ENCODE results near the gene CERS6.

CERS6 gene

DNA sequence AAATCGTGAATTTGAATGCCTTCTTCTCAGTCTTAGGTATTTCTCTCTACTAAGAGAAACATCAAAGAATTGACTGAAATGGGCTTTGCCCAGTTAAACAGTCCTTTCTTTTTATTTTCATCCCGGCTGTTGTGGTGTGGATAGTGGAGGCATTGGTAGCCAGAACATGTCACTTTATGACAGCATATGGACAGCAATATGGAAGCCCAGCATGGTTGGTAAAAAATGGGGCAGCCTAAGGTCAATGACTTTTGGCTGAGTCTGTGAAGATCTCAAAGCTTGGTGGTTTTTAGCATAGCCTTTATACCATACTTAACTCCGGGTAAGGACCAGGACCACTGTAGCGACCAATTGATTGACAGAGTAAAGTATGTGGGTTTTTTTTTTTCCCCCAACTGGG is 3.2 kb downstream of the CERS6 start:
- no peaks in the 10 kb centered on the region for H3K27me3 ChIP-seq (replicated peaks; ENCODE audit: control insufficient read depth, insufficient read depth, low read length)
- peaks cover 14% of the 10 kb centered on the region for H3K4me1 ChIP-seq (ENCODE audit: control insufficient read depth, insufficient read depth, low read length)
- no peak overlapping the region for H3K9ac ChIP-seq (ENCODE audit: low read length)
- no peaks in the 10 kb centered on the region for H3K36me3 ChIP-seq (ENCODE audit: control insufficient read depth, insufficient read depth, low read length, severe bottlenecking)
- no peaks in the 10 kb centered on the region for H3K9me3 ChIP-seq (ENCODE audit: control insufficient read depth, low read length)
- no peak for DNase-seq (ENCODE audit: low read depth)
- H3K4me3 ChIP-seq (ENCODE audit: low read length): no peak overlapping the region

- Histone ChIP-seq H3K36me3 (ENCODE audit: control insufficient read depth, insufficient read depth, low read length, severe bottlenecking) (no peaks in the 10 kb centered on the region), H3K4me3 (ENCODE audit: low read length) (no peak overlapping the region), H3K27me3 (replicated peaks; ENCODE audit: control insufficient read depth, insufficient read depth, low read length) (no peaks in the 10 kb centered on the region), H3K4me1 (ENCODE audit: control insufficient read depth, insufficient read depth, low read length) (peaks cover 17% of the 10 kb centered on the region), H3K9ac (ENCODE audit: low read length) (no peak overlapping the region), H3K9me3 (ENCODE audit: control insufficient read depth, low read length) (no peaks in the 10 kb centered on the region)
- DNase-seq (ENCODE audit: low read depth): no peak
These were observed 4.5 kb downstream of the CERS6 start for GRCh38 chr2:168460571-168460970.

DNA sequence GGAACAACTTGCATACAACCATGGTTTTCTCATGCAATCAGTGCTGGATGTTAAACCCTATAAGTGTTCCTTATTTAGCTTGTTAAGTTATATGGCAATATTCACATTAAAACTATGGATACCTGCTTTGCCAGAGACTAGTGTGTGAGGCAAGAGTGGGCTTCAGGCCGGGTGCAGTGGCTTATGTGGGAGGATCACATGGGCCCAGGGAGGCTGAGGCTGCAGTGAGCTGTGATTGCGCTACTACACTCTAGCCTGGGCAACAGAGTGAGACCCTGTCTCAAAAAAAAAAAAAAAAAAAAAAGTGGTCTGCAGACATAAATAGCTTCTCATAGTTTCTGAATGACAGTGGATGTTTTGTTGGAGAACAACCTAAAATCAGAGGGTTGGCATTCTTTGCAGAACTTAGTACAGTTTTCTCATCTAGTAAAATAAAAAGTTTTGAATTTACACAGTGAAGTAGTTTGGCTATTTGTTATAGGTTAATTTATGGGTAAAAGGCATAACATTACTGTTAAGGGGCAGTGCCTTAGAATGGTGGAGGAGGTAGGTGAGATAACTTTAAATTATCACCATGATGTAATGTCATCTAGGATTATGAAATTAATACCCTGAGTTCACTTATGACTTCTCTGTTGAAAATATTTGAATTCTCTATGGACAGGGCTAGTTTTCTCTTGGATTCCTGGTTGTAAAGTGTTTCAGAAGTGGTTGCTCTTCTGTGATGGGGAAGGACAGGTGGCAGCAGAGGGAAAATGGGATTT is 5.3 kb downstream of the CERS6 start:
- DNase-seq (ENCODE audit: low read depth): no peak
- Histone ChIP-seq H3K4me1 (ENCODE audit: control insufficient read depth, insufficient read depth, low read length) (peaks cover 20% of the 10 kb centered on the region), H3K4me3 (ENCODE audit: low read length) (no peak overlapping the region), H3K36me3 (ENCODE audit: control insufficient read depth, insufficient read depth, low read length, severe bottlenecking) (no peaks in the 10 kb centered on the region), H3K9ac (ENCODE audit: low read length) (no peak overlapping the region), H3K9me3 (ENCODE audit: control insufficient read depth, low read length) (no peaks in the 10 kb centered on the region), H3K27me3 (replicated peaks; ENCODE audit: control insufficient read depth, insufficient read depth, low read length) (no peaks in the 10 kb centered on the region)

DNA sequence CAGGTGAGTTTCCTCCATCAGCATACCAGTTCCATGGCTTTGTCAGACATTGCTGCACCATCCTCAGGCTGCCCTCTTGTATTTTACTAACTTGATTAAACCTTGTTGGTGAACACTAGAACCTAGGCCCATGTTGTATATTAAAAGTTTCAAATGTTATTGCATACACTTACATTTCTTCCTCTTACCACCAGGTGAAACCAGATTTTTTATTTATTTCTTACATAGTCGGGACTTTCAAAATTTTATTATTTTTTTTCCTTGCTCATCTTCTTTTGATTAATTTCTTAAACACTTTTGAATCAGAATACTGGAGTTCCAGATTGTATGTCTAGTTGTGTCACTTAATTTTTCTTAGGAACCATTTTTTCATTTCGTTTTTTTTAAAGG is 5.9 kb downstream of the CERS6 start:
- peaks cover 26% of the 10 kb centered on the region for H3K4me1 ChIP-seq (ENCODE audit: control insufficient read depth, insufficient read depth, low read length)

DNA sequence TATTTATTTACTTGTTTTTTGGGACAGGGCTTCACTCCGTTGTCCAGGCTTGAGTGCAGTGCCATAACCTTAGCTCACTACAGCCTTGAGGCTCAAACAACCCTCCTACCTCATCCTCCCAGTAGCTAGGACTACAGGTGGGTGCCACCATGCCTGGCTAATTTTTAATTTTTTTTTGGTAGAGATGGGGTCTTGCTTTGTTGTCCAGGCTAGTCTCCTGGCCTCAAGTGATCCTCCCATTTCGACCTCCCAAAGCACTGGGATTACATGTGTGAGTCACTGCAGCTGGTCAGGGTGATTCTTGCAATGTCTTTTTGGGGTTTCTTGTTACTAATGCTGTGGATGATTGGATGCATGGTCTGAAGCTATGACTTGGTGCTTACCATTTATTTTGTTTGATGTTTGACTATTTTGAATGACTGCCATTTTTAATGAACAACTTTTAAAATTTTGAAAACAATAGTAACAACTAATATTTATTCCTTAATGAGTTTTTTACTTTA is 6.5 kb downstream of the CERS6 start:
- Histone ChIP-seq H3K4me3 (ENCODE audit: low read length) (no peak overlapping the region), H3K9me3 (ENCODE audit: control insufficient read depth, low read length) (no peaks in the 10 kb centered on the region), H3K9ac (ENCODE audit: low read length) (no peak overlapping the region), H3K27me3 (replicated peaks; ENCODE audit: control insufficient read depth, insufficient read depth, low read length) (no peaks in the 10 kb centered on the region), H3K36me3 (ENCODE audit: control insufficient read depth, insufficient read depth, low read length, severe bottlenecking) (no peaks in the 10 kb centered on the region), H3K4me1 (ENCODE audit: control insufficient read depth, insufficient read depth, low read length) (peaks cover 26% of the 10 kb centered on the region)
- no peak for DNase-seq (ENCODE audit: low read depth)

More for the DNA sequence above, 5.9 kb downstream of the CERS6 start:
- no peak for DNase-seq (ENCODE audit: low read depth)
- Histone ChIP-seq H3K9ac (ENCODE audit: low read length) (no peak overlapping the region), H3K9me3 (ENCODE audit: control insufficient read depth, low read length) (no peaks in the 10 kb centered on the region), H3K4me3 (ENCODE audit: low read length) (no peak overlapping the region), H3K36me3 (ENCODE audit: control insufficient read depth, insufficient read depth, low read length, severe bottlenecking) (no peaks in the 10 kb centered on the region), H3K27me3 (replicated peaks; ENCODE audit: control insufficient read depth, insufficient read depth, low read length) (no peaks in the 10 kb centered on the region)

DNA sequence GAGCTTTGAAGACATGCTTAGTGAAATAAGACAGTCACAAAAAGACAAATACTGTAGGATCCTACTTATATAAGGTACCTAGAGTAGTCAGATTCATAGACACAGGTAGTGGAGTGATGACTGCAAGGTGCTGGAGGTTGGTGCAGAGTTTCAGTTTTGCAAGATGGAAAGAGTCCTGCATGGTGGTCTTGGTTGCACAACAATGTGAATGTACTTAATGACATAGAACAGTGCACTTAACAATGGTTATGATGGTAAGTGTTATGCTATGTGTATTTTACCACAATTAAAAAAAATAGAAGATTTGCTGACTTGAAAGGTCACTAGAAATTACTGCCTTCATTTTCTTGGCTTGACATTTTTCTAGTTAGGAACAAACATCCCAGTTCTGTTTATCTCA is 9.5 kb downstream of the CERS6 start:
- H3K4me1 ChIP-seq (ENCODE audit: control insufficient read depth, insufficient read depth, low read length): peaks cover 25% of the 10 kb centered on the region
- no peaks in the 10 kb centered on the region for H3K36me3 ChIP-seq (ENCODE audit: control insufficient read depth, insufficient read depth, low read length, severe bottlenecking)
- H3K4me3 ChIP-seq (ENCODE audit: low read length): no peak overlapping the region
- H3K9ac ChIP-seq (ENCODE audit: low read length): no peak overlapping the region
- no peak for DNase-seq (ENCODE audit: low read depth)
- H3K27me3 ChIP-seq (replicated peaks; ENCODE audit: control insufficient read depth, insufficient read depth, low read length): no peaks in the 10 kb centered on the region
- H3K9me3 ChIP-seq (ENCODE audit: control insufficient read depth, low read length): no peaks in the 10 kb centered on the region

DNA sequence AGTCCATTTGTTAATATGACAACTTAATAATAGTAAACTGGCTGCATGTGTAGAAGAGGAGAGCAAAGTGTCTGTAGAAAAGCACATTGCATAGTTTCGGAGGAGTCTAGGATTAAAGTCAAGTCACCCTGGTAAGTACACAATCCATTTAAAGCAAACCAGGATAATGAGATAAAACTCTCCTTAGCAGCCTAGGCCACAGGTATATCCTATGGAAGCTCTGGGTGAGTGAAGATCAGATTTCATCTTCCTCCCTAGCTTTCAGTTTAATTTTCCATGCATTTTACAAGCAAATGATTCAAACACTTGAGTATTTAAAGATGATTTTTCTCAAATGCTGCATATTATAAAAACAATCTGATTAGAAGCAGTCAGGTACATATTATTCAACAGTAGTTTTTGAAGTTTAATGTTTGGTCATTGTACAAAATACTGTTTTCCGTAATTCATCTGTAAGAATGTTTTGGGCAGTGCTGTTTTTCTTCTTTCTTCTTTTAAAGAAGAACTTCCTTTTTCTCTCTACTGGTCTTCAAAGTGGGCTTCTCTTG is 10.2 kb downstream of the CERS6 start:
- Histone ChIP-seq H3K4me1 (ENCODE audit: control insufficient read depth, insufficient read depth, low read length) (peaks cover 25% of the 10 kb centered on the region), H3K9me3 (ENCODE audit: control insufficient read depth, low read length) (no peaks in the 10 kb centered on the region), H3K27me3 (replicated peaks; ENCODE audit: control insufficient read depth, insufficient read depth, low read length) (no peaks in the 10 kb centered on the region), H3K4me3 (ENCODE audit: low read length) (no peak overlapping the region), H3K9ac (ENCODE audit: low read length) (peak overlapping the region; percentile 9), H3K36me3 (ENCODE audit: control insufficient read depth, insufficient read depth, low read length, severe bottlenecking) (no peaks in the 10 kb centered on the region)
- no peak for DNase-seq (ENCODE audit: low read depth)

GRCh38 chr2:168466834-168467565 is 10.9 kb downstream of the CERS6 start:
- Histone ChIP-seq H3K4me3 (ENCODE audit: low read length) (no peak overlapping the region), H3K9me3 (ENCODE audit: control insufficient read depth, low read length) (no peaks in the 10 kb centered on the region), H3K4me1 (ENCODE audit: control insufficient read depth, insufficient read depth, low read length) (peaks cover 22% of the 10 kb centered on the region), H3K27me3 (replicated peaks; ENCODE audit: control insufficient read depth, insufficient read depth, low read length) (no peaks in the 10 kb centered on the region), H3K36me3 (ENCODE audit: control insufficient read depth, insufficient read depth, low read length, severe bottlenecking) (no peaks in the 10 kb centered on the region), H3K9ac (ENCODE audit: low read length) (peak overlapping the region; percentile 9)
- DNase-seq (ENCODE audit: low read depth): no peak

DNA sequence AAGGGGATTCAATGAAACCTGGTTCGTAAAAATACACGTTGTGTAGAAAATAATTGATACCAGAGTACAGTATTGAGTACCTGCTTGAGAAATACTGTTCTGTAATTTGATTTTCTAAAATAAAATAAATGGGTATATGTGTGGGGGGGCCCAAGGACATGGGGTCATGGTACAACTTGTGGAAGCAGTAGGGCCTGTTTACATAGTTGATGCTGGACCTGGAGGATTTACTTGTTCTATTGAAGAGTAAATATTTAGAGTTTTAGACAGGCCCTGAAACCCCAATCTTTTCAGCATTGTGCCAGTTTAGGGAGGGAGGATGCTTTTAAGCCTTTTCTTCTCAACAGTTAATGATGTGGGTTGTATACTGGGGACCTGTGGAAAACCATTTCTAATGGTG is 11.7 kb downstream of the CERS6 start:
- DNase-seq (ENCODE audit: low read depth): no peak
- Histone ChIP-seq H3K9me3 (ENCODE audit: control insufficient read depth, low read length) (no peaks in the 10 kb centered on the region), H3K9ac (ENCODE audit: low read length) (no peak overlapping the region), H3K27me3 (replicated peaks; ENCODE audit: control insufficient read depth, insufficient read depth, low read length) (no peaks in the 10 kb centered on the region), H3K4me1 (ENCODE audit: control insufficient read depth, insufficient read depth, low read length) (peaks cover 22% of the 10 kb centered on the region), H3K36me3 (ENCODE audit: control insufficient read depth, insufficient read depth, low read length, severe bottlenecking) (no peaks in the 10 kb centered on the region), H3K4me3 (ENCODE audit: low read length) (no peak overlapping the region)

- Histone ChIP-seq H3K36me3 (ENCODE audit: control insufficient read depth, insufficient read depth, low read length, severe bottlenecking) (no peaks in the 10 kb centered on the region), H3K4me3 (ENCODE audit: low read length) (no peak overlapping the region), H3K9me3 (ENCODE audit: control insufficient read depth, low read length) (no peaks in the 10 kb centered on the region), H3K27me3 (replicated peaks; ENCODE audit: control insufficient read depth, insufficient read depth, low read length) (no peaks in the 10 kb centered on the region), H3K4me1 (ENCODE audit: control insufficient read depth, insufficient read depth, low read length) (peaks cover 22% of the 10 kb centered on the region), H3K9ac (ENCODE audit: low read length) (no peak overlapping the region)
- no peak for DNase-seq (ENCODE audit: low read depth)
These were observed 12.3 kb downstream of the CERS6 start for GRCh38 chr2:168468354-168468753.

GRCh38 chr2:168469281-168469988 is 13.4 kb downstream of the CERS6 start:
- no peak for DNase-seq (ENCODE audit: low read depth)
- Histone ChIP-seq H3K36me3 (ENCODE audit: control insufficient read depth, insufficient read depth, low read length, severe bottlenecking) (no peaks in the 10 kb centered on the region), H3K27me3 (replicated peaks; ENCODE audit: control insufficient read depth, insufficient read depth, low read length) (no peaks in the 10 kb centered on the region), H3K9ac (ENCODE audit: low read length) (no peak overlapping the region), H3K4me1 (ENCODE audit: control insufficient read depth, insufficient read depth, low read length) (peaks cover 22% of the 10 kb centered on the region), H3K4me3 (ENCODE audit: low read length) (no peak overlapping the region), H3K9me3 (ENCODE audit: control insufficient read depth, low read length) (no peaks in the 10 kb centered on the region)

Data from adipocyte (in vitro differentiated cells).